UCSD-AML1 (cell line): ENCODE data around the gene EGFR.

Experiments used
- DNase-seq: peaks from one replicate; lab custom pipeline; 2025; ENCODE audit not compliant: unreplicated experiment; lab: John Stamatoyannopoulos, UW

Gene EGFR

GRCh38 chr7:55060636-55061022 is 41.8 kb downstream of the EGFR start:
- no peak for DNase-seq

- DNase-seq, result no peak
Observed at GRCh38 chr7:55061726-55062499, 43.1 kb downstream of the EGFR start.

- no peak for DNase-seq
Observed at GRCh38 chr7:55063061-55063460, 44.2 kb downstream of the EGFR start.

GRCh38 chr7:55063633-55064032 is 44.8 kb downstream of the EGFR start:
- DNase-seq, result no peak

GRCh38 chr7:55065079-55065478 is 46.3 kb downstream of the EGFR start:
- no peak for DNase-seq

- no peak for DNase-seq
Observed at GRCh38 chr7:55065511-55066229, 46.9 kb downstream of the EGFR start.

- DNase-seq, result no peak
Observed at GRCh38 chr7:55066524-55066923, 47.7 kb downstream of the EGFR start.

- no peak for DNase-seq
Observed at GRCh38 chr7:55066938-55067337, 48.1 kb downstream of the EGFR start.

GRCh38 chr7:55067748-55068147 is 48.9 kb downstream of the EGFR start:
- no peak for DNase-seq

- DNase-seq, result no peak
Observed at GRCh38 chr7:55069271-55069792, 50.5 kb downstream of the EGFR start.

GRCh38 chr7:55070271-55070743 is 51.5 kb downstream of the EGFR start:
- DNase-seq, result no peak

GRCh38 chr7:55070854-55071253 is 52.0 kb downstream of the EGFR start:
- no peak for DNase-seq

- no peak for DNase-seq
Observed at GRCh38 chr7:55071411-55072175, 52.8 kb downstream of the EGFR start.

GRCh38 chr7:55072251-55072650 is 53.4 kb downstream of the EGFR start:
- DNase-seq, result no peak

GRCh38 chr7:55073051-55073511 is 54.3 kb downstream of the EGFR start:
- DNase-seq, result no peak

GRCh38 chr7:55073976-55074528 is 55.2 kb downstream of the EGFR start:
- DNase-seq, result no peak

- no peak for DNase-seq
Observed at GRCh38 chr7:55075464-55076021, 56.7 kb downstream of the EGFR start.

- no peak for DNase-seq
Observed at GRCh38 chr7:55077561-55078410, 59.0 kb downstream of the EGFR start.

- DNase-seq, result no peak
Observed at GRCh38 chr7:55078465-55079372, 59.9 kb downstream of the EGFR start.
